ENCODE results near the gene RHOF. TPM values are rescaled to one million over a fixed set of nuclear protein-coding genes. Genes with fewer than 3 reads are reported as not detected.
A peak's percentile ranks its signal among the peaks of the same experiment; 100 is the strongest.

The RHOF gene
- total RNA-seq, 2 experiments from 2014 or later, result 145 to 154 TPM

DNA sequence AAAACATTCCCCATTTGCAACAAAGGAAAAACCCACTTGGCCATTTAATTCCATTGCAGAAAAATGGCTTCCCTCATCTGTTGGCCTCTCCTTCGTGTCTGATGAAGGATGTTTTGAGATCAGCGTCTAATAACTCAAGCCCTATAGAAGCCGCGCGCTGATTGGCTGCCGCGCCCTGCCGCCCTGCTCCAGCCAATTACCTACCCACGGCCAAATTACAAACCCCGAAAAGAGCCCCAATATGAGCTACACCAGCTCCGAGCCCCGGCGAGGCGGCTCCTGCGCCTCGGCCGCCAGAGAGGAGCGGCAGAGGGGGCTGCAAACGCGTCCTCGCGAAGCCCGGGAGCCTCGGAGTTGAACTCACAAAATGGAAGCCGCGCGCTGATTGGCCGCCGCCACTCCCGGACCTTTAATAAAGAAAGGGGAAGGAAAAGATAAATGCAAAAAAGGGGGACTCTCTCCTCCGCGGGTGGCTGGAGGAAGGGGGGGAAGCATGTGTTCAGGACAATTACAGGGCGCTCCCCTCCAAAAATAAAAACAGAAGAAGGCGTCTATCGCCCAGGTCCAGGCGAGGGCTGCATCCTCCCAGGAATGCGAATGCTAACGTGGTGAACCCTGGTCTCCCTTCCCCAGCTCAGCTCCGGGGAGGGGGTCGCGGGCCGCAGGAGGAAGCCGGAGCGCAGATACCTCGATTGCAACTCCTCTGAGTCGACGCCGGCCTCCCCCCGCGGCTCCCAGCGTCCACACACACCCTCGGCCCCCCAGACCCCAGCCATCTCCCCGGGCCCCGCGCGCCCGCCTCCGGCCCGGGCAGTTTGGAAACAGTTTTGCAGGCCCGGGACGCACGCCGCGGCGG lies 9.6 kb upstream of the RHOF start:
- peak overlapping the region; percentile 91 for H3K4me3 Mint-ChIP-seq
- no peaks in the 10 kb centered on the region for H3K27me3 Mint-ChIP-seq (ENCODE audit: low read depth)
- H3K27ac Mint-ChIP-seq, result peak overlapping the region; percentile 98
- POLR2A ChIA-PET, result interaction anchor here (0.5 to 26.9 kb wide), 9 partner anchors 2 to 851 kb away, joined by 3 to 543 read pairs (median 7); partner anchors contain the start of genes PSMD9, RHOF, SETD1B and TMEM120B
- peaks cover 28% of the 10 kb centered on the region for H3K4me1 Mint-ChIP-seq (ENCODE audit: low read depth)
- DNase-seq (peak; percentile 93), ATAC-seq (peak; percentile 61)
- H3K9me3 Mint-ChIP-seq (ENCODE audit: insufficient read depth), result no peaks in the 10 kb centered on the region
- CTCF ChIA-PET, result interaction anchor here (1.5 to 26.5 kb wide), 6 partner anchors 3 to 134 kb away, joined by 5 to 956 read pairs (median 8); partner anchors contain the start of genes PSMD9, RHOF, SETD1B and TMEM120B
- peaks cover 47% of the 10 kb centered on the region for H3K36me3 Mint-ChIP-seq (ENCODE audit: low read depth)

DNA sequence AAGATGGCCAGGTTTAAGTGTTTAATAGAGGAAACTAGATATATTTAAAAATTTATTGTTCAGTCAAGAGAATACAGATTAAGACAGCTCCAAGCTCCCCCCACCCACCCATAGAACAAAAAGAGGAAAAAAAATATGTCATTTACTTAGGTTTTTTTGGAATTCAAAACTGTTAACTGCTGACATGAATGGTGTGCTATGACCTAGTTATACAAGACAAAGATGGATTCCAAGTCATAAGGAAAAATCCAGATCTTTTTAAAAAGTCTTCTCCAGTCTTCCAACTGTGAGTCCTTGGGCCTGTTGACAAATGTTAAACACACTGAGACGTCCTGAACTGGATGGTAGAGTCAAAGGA lies 9.0 kb upstream of the RHOF start:
- peak overlapping the region; percentile 91 for H3K4me3 Mint-ChIP-seq
- H3K9me3 Mint-ChIP-seq (ENCODE audit: insufficient read depth), result no peaks in the 10 kb centered on the region
- ChIA-PET POLR2A (interaction anchor here (0.6 to 26.9 kb wide), 8 partner anchors 3 to 279 kb away, joined by 3 to 543 read pairs (median 6); partner anchors contain the start of genes RHOF, SETD1B and TMEM120B), CTCF (interaction anchor here (1.0 to 26.5 kb wide), 9 partner anchors 3 to 134 kb away, joined by 3 to 956 read pairs (median 7); partner anchors contain the start of genes PSMD9, RHOF, SETD1B and TMEM120B)
- H3K27me3 Mint-ChIP-seq (ENCODE audit: low read depth), result no peaks in the 10 kb centered on the region
- ATAC-seq (no peak), DNase-seq (no peak)
- peaks cover 52% of the 10 kb centered on the region for H3K36me3 Mint-ChIP-seq (ENCODE audit: low read depth)
- peaks cover 32% of the 10 kb centered on the region for H3K4me1 Mint-ChIP-seq (ENCODE audit: low read depth)
- peak overlapping the region; percentile 98 for H3K27ac Mint-ChIP-seq

DNA sequence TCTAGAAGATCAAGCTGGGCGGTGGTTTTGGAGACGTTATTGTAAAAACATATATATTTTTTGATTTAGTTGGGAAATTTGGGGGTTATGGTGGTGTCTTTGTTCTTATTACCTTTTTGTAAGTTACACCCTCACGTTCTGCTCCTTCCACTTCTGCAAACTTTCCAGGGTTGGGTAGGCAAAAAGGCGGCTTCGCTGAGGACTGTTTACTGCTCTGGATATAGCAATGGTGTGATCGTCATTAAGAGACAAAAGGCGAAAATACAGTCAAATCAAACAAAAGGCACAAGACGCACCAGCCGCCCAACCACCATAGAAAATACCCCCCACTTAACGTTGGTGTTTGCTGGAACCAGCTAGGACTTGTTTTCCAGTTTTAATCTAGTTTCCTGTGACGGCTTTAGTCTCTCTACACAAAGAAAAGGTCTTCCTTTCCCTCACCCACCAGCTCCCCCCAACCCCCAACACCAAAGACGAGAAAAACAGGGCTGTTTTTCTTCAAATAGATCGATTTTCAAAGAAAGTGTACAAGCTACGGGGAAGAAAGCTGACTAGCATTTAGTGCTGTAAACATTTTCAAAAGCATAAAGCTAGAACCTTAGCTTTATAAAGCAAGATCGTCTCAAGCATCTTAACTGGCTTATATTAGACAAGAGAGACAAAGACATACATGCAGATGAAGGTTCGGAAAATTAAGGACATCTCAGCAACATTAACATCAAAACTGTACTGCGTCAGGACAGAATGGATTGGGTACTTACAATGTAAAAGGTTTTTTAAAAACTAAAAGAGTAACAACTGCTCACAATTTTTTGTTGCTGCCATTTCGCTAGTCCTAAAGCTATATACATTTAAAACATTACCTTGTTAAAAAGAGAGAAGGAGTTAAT lies 8.4 kb upstream of the RHOF start:
- CTCF ChIA-PET, result interaction anchor here (0.7 to 26.5 kb wide), 10 partner anchors 4 to 133 kb away, joined by 3 to 956 read pairs (median 6); partner anchors contain the start of genes PSMD9, RHOF, SETD1B and TMEM120B
- POLR2A ChIA-PET, result interaction anchor here (0.6 to 26.9 kb wide), 9 partner anchors 4 to 280 kb away, joined by 3 to 543 read pairs (median 4); partner anchors contain the start of genes ORAI1, RHOF, SETD1B and TMEM120B
- Mint-ChIP-seq H3K27me3 (ENCODE audit: low read depth) (no peaks in the 10 kb centered on the region), H3K4me3 (peak overlapping the region; percentile 91), H3K27ac (peak overlapping the region; percentile 98), H3K4me1 (ENCODE audit: low read depth) (peaks cover 33% of the 10 kb centered on the region), H3K9me3 (ENCODE audit: insufficient read depth) (no peaks in the 10 kb centered on the region), H3K36me3 (ENCODE audit: low read depth) (peaks cover 50% of the 10 kb centered on the region)
- ATAC-seq (no peak), DNase-seq (peak; percentile 58)

DNA sequence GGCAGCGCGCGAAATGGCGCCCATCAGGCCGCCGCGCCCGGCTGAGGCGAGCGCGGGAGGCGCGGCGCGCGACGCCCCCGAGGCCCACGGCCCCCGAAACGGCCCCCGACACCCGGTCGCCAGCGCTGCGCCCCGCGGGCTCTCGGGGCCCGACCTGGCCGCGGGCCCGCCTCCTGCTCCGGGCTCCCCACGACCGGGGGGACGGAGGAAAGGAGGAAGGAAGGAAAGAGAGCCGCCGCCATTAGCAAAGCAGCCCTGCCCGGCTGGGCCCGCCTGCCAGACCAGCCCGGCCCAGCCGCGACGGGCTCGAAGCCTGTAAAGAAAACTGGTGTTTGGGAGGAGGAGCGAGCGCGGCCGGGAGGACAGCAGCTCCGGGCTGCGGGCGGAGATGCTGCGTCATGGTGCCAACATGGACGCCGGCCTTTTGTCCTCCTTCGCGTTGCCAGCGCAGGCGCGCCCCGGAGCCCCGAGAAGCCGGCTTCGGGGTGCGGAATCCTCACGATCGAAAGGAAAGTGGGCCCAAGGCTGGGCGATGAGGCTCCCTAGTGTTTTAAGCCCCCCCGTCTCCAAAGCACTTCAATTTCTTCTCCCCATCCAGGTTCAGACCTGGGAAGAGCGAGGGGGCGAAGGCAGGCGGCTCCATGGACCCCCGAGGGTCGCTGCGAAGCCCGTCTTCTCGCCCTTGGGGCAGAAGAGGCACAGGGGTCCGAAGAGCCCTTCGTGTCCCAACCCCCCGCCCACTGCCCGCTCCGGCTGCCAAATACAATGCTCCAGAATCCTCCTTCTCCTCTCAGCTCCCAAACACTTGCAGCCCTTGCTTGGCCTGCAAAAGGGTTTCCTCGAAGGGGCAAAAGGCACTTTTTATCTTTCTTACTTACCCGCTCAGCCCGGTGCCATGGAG lies 7.5 kb upstream of the RHOF start:
- ATAC-seq (peak; percentile 12), DNase-seq (peak; percentile 79)
- no peaks in the 10 kb centered on the region for H3K27me3 Mint-ChIP-seq (ENCODE audit: low read depth)
- peak overlapping the region; percentile 91 for H3K4me3 Mint-ChIP-seq
- CTCF ChIA-PET, result interaction anchor here (1.0 to 26.5 kb wide), 9 partner anchors 5 to 132 kb away, joined by 3 to 956 read pairs (median 7); partner anchors contain the start of genes PSMD9, RHOF, SETD1B and TMEM120B
- no peaks in the 10 kb centered on the region for H3K9me3 Mint-ChIP-seq (ENCODE audit: insufficient read depth)
- H3K27ac Mint-ChIP-seq, result peak overlapping the region; percentile 98
- H3K36me3 Mint-ChIP-seq (ENCODE audit: low read depth), result peaks cover 44% of the 10 kb centered on the region
- POLR2A ChIA-PET, result interaction anchor here (0.6 to 26.9 kb wide), 9 partner anchors 4 to 473 kb away, joined by 3 to 543 read pairs (median 4); partner anchors contain the start of genes ORAI1, RHOF, SETD1B and TMEM120B
- H3K4me1 Mint-ChIP-seq (ENCODE audit: low read depth), result peaks cover 29% of the 10 kb centered on the region

DNA sequence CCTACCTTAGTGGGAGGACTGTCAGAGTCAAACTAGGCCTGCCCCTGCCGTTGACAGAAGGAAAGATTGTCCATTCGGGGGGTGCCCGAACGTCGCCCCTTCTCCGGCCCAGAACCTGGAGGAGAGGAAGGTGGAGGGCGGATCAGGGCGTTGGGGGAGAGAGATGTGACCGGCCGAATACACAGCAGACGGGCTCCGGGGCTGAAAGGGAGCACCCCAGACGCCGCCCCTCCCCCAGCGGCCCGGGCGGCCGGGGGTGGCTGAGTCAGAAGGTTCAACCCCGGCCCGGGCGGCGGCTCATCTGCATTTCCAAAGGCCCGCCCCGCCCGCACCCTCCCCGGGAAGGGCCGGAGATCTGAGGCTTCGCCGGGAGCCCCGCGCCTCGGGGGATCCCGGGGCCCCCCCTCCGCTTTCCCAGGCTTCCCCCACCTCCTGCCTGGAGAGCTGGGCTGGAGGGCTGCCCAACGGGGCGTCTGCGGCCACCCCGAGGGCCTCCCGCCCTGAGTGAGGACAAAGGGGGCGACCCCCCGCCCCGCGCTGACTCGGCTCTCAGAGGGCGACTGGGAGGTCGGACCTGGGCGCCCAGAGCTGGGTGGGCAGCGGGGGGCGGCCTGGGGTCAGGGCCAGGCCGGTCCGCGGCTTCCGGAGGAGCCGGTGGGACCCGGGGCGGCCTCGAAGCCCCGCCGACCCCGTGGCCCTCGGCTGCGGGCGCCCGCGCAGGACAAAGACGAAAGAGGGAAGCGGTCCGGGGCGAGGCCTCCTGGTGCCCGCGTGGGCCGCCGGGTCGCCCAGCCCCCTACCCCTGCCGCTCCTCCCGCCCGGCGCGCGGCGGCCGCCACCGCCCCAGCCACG lies 6.6 kb upstream of the RHOF start:
- ChIA-PET CTCF (interaction anchor here (1.1 to 26.5 kb wide), 4 partner anchors 6 to 89 kb away, joined by 3 to 956 read pairs (median 482); partner anchors contain the start of genes PSMD9, RHOF and SETD1B), POLR2A (interaction anchor here (0.5 to 26.9 kb wide), 7 partner anchors 5 to 474 kb away, joined by 3 to 543 read pairs (median 4); partner anchors contain the start of genes ORAI1, RHOF and SETD1B)
- peak; percentile 29 for ATAC-seq

DNA sequence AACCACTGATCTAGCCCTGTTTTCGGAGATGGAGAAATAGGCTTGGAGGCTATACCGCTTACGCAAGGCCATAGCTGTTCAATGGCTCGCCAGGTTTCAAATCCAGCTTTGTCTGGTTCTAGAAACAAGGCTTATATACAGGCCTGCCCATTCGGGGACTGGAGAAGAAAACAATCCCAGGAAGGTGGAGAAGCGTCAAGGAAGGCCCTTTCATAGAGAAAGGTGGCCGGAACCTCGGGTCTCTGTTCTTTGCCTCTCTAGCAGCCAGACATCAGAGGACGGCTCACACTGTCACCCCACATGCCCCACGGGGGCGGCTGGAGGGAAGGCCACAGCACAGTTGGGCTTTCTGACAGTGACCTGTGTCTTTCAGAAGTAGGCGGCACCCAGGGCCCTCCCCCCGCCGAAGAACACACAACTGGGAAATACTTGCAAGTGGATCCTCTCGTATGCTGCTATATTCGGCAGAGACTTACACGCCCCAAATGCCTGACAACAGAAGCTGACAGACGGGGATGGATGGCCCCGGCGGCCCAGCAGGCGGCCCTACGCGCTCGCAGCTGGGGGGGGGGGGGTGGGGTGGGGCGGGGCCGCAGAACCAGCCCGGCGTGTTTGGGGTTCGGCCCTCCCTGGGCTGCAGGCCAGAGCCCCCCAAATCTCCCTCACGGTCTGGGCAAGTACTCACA lies 5.8 kb upstream of the RHOF start:
- ATAC-seq, result peak; percentile 8
- Mint-ChIP-seq H3K36me3 (ENCODE audit: low read depth) (peaks cover 43% of the 10 kb centered on the region), H3K9me3 (ENCODE audit: insufficient read depth) (no peaks in the 10 kb centered on the region), H3K27me3 (ENCODE audit: low read depth) (no peaks in the 10 kb centered on the region), H3K4me3 (peak overlapping the region; percentile 84), H3K27ac (peak overlapping the region; percentile 92), H3K4me1 (ENCODE audit: low read depth) (peaks cover 40% of the 10 kb centered on the region)
- ChIA-PET CTCF (interaction anchor here (2.3 to 26.5 kb wide), 3 partner anchors 6 to 90 kb away, joined by 9 to 956 read pairs (median 956); partner anchors contain the start of genes PSMD9, RHOF and SETD1B), POLR2A (interaction anchor here (0.5 to 26.9 kb wide), 5 partner anchors 6 to 273 kb away, joined by 3 to 543 read pairs (median 4); partner anchors contain the start of genes ORAI1, RHOF and SETD1B)
- peak; percentile 73 for DNase-seq

More for the DNA sequence above, 6.6 kb upstream of the RHOF start:
- Mint-ChIP-seq H3K36me3 (ENCODE audit: low read depth) (peaks cover 42% of the 10 kb centered on the region), H3K27ac (peak overlapping the region; percentile 92), H3K27me3 (ENCODE audit: low read depth) (no peaks in the 10 kb centered on the region), H3K4me3 (peak overlapping the region; percentile 84), H3K9me3 (ENCODE audit: insufficient read depth) (no peaks in the 10 kb centered on the region), H3K4me1 (ENCODE audit: low read depth) (peaks cover 32% of the 10 kb centered on the region)
- DNase-seq, result peak; percentile 84

DNA sequence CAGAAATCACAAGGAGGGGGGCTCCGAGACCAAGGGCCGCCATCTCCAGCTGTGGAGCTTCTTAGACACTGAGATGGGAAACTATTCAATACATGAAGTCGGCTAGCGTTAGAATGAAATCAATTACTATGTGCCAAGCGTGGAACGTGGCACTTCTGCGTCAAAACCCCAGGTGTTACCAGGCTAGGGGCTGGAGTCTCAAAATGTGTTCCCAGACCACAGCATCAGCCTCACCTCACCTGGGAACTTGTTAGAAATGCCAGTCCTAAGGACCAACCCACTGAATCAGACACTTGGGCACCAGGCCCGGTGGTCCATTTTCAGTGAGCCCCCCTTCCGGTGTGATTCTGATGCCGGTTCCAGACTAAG lies 5.3 kb upstream of the RHOF start:
- Mint-ChIP-seq H3K27me3 (ENCODE audit: low read depth) (no peaks in the 10 kb centered on the region), H3K27ac (peak overlapping the region; percentile 92), H3K36me3 (ENCODE audit: low read depth) (peaks cover 44% of the 10 kb centered on the region), H3K9me3 (ENCODE audit: insufficient read depth) (no peaks in the 10 kb centered on the region), H3K4me3 (peak overlapping the region; percentile 84), H3K4me1 (ENCODE audit: low read depth) (peaks cover 41% of the 10 kb centered on the region)
- ATAC-seq, result no peak
- POLR2A ChIA-PET, result interaction anchor here (1.5 to 26.9 kb wide), 3 partner anchors 7 to 39 kb away, joined by 4 to 543 read pairs (median 543); partner anchors contain the start of genes RHOF and SETD1B
- no peak for DNase-seq
- CTCF ChIA-PET, result interaction anchor here (2.3 to 26.5 kb wide), 3 partner anchors 7 to 90 kb away, joined by 9 to 956 read pairs (median 956); partner anchors contain the start of genes PSMD9, RHOF and SETD1B

DNA sequence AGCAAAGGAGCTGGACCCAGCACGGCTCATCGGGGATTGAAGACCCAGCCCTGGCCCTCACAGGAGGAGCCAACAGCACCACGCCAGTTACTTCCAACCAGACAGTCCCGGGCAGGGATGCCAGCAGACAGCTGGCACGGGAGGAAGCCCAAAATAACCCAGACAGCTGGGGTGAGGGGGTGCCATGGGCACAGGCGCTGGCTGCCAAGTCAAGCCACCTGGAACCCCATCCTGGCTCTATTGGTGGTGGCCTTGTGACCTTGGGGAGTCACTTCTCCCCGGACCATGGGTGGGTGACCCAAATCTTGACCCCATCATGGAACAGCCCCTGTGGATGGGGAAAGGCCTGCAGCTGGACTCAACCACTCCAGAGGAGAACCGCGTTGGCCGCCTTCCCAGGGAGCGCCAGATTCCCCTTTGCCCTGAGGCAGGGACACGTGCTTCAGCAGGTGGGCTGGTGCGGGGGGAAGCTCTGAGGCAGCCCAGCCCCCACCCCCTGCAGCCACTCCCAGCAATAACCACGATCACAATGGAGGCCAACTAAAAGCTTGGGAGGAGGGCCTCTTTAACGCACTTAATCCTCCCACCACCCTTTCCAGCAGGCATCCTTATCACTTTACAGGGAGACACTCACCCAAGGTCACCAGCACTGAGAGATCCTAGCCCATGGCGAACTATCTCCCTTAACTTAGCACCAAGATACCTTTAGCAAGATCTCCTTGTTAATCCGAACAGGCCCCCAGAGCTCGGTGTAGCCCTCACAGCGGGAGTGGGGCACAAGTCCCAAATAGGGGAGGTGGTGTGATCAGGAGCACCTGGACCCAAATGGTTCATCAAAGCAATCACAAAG lies 4.7 kb upstream of the RHOF start:
- Mint-ChIP-seq H3K36me3 (ENCODE audit: low read depth) (peaks cover 44% of the 10 kb centered on the region), H3K9me3 (ENCODE audit: insufficient read depth) (no peaks in the 10 kb centered on the region), H3K4me3 (peak overlapping the region; percentile 84), H3K27me3 (ENCODE audit: low read depth) (no peaks in the 10 kb centered on the region), H3K27ac (peak overlapping the region; percentile 77), H3K4me1 (ENCODE audit: low read depth) (peaks cover 41% of the 10 kb centered on the region)
- ChIA-PET CTCF (interaction anchor here (2.3 to 26.5 kb wide), 3 partner anchors 7 to 91 kb away, joined by 9 to 956 read pairs (median 956); partner anchors contain the start of genes PSMD9, RHOF and SETD1B), POLR2A (interaction anchor here (17.0 to 26.9 kb wide), 2 partner anchors 7 to 8 kb away, joined by 543 read pairs; partner anchors contain the start of genes RHOF and SETD1B)
- no peak for ATAC-seq
- no peak for DNase-seq
